Measurements from ENCODE around the gene SYPL2. TPM values are rescaled to one million over a fixed set of nuclear protein-coding genes. Genes with fewer than 3 reads are reported as not detected.

SYPL2 gene
- total RNA-seq, 2 experiments from 2014 or later: not detected

DNA sequence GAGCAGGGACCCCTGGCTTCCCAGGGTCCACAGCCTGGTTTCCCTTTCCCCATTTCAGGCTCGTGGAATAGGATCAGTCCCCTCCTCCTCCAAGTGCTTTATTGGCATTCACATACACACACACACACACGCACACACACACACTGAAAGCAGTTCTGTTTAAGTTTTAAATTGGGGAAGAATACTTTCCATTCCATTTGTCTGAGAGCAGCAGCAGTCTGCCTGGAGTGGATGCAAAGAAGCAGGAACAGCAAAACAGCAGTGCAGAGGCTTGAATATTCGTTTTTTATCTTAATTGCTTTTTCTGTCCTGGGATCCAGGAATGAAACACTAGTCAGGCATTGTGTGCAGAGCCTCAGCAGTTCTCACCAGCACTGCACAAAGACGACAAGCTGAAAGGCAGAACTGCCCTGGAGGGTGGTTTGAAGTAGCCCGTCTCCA lies 34.6 kb downstream of the SYPL2 start:
- Mint-ChIP-seq H3K4me1 (ENCODE audit: low read depth) (peaks cover 87% of the 10 kb centered on the region), H3K9me3 (ENCODE audit: insufficient read depth) (no peaks in the 10 kb centered on the region), H3K36me3 (ENCODE audit: low read depth) (peaks cover 51% of the 10 kb centered on the region), H3K27me3 (ENCODE audit: low read depth) (no peaks in the 10 kb centered on the region), H3K27ac (peak overlapping the region; percentile 88), H3K4me3 (peak overlapping the region; percentile 74)
- CTCF ChIA-PET: interaction anchor here (1.4 to 33.2 kb wide), 5 partner anchors 7 to 295 kb away, joined by 3 to 1507 read pairs (median 480); partner anchors contain the start of genes AMIGO1, ATXN7L2, CYB561D1 and GPR61
- DNase-seq (no peak), ATAC-seq (no peak)
- POLR2A ChIA-PET: interaction anchor here (0.5 to 2.4 kb wide), 2 partner anchors 30 to 416 kb away, joined by 3 to 17 read pairs; no protein-coding TSS in a partner anchor

DNA sequence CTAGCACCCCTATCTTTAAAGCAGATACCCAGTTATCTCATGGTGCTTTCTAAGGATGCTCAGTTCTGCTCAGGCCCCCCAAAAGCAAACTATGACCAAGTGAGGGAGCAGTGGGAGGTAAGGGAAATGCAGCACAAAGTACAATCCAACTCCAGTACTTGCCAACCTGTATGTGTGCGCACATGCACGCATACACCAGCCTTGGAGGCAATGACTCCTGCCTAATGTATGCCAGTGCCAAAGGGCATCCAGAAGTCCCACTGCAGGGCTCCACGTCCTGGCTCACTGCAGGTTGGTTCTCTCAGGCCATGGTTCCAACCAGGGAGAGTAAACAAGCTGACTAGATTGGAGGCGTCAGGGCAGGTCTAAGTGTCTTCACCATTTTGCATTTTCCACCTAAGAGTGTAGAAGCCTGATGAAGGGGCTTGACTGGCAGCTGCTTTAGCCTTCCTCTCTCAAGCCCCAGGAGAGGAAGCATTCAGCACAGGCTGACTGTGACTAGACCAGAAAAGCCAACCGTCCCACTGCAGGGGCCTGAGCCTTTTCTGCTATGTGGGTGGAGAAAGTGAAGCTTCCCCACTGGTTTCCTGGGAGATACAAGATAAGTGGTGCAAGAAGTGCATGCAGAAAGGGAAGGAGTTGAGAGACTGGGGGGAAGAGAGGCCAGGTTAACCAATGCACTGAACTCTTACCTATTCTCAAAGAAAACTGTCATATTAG lies 35.5 kb downstream of the SYPL2 start:
- Mint-ChIP-seq H3K36me3 (ENCODE audit: low read depth) (peaks cover 44% of the 10 kb centered on the region), H3K4me1 (ENCODE audit: low read depth) (peaks cover 78% of the 10 kb centered on the region), H3K9me3 (ENCODE audit: insufficient read depth) (no peaks in the 10 kb centered on the region), H3K27ac (peak overlapping the region; percentile 88), H3K4me3 (peak overlapping the region; percentile 74), H3K27me3 (ENCODE audit: low read depth) (no peaks in the 10 kb centered on the region)
- POLR2A ChIA-PET: interaction anchor here (1.1 to 2.4 kb wide), 5 partner anchors 8 to 76 kb away, joined by 4 to 17 read pairs (median 4); partner anchors contain the start of genes CYB561D1, GNAI3 and PSMA5
- peak; percentile 49 for DNase-seq
- peak; percentile 29 for ATAC-seq
- CTCF ChIA-PET: interaction anchor here (1.0 to 33.2 kb wide), 6 partner anchors 6 to 402 kb away, joined by 3 to 1507 read pairs (median 243); partner anchors contain the start of genes AMIGO1, ATXN7L2, CYB561D1 and GPR61

DNA sequence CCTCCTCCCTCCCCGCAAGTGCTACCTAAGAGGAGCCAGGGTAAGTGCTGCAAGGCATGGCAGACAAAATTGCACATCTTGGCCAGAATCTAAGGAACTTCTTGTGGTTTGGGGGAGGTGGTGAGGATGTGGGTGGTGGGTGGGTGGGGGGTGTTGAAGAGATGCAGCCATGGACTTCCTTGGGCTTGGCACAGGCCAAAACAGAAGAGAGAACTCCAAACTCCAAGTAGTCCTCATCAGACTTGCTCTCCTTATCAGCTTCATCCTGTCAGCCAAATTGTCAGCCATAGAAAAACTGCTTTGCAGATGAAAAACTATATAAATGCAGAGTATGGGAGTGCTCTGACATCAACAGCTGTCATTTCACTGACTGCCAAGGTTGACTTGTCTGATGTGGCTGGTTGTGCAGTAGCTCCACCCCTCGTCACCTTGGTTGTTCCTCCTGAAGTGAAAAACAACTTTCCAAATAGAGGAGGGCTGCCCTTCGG lies 36.1 kb downstream of the SYPL2 start:
- H3K36me3 Mint-ChIP-seq (ENCODE audit: low read depth): peaks cover 43% of the 10 kb centered on the region
- ATAC-seq (peak; percentile 85), DNase-seq (peak; percentile 76)
- ChIA-PET CTCF (interaction anchor here (1.0 to 33.2 kb wide), 5 partner anchors 6 to 402 kb away, joined by 3 to 1507 read pairs (median 480); partner anchors contain the start of genes AMIGO1, ATXN7L2, CYB561D1 and GPR61), POLR2A (interaction anchor here (1.1 to 2.4 kb wide), 6 partner anchors 8 to 77 kb away, joined by 4 to 17 read pairs (median 4); partner anchors contain the start of genes ATXN7L2, CYB561D1, GNAI3 and PSMA5)
- no peaks in the 10 kb centered on the region for H3K27me3 Mint-ChIP-seq (ENCODE audit: low read depth)
- H3K4me1 Mint-ChIP-seq (ENCODE audit: low read depth): peaks cover 76% of the 10 kb centered on the region
- peak overlapping the region; percentile 88 for H3K27ac Mint-ChIP-seq
- H3K4me3 Mint-ChIP-seq: peak overlapping the region; percentile 74
- H3K9me3 Mint-ChIP-seq (ENCODE audit: insufficient read depth): no peaks in the 10 kb centered on the region

DNA sequence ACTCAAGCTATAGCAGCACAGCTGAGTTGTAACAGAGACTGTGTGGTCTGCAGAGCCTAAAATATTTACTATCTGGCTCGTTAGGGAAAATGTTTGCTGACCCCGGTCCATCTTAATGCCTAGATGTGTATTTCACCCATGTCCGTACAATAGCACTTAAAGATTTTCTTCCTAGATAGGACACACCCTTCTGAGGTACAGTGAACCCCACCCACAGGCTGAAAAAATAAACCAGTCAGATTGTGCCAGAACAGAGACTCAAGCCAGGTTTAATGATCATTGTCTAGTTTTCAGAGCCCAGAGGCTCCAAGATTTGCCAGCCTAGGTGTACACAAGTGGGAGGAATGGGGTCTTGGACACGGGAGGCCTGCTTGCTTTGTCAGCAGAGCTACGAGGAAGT lies 37.6 kb downstream of the SYPL2 start:
- Mint-ChIP-seq H3K36me3 (ENCODE audit: low read depth) (peaks cover 39% of the 10 kb centered on the region), H3K9me3 (ENCODE audit: insufficient read depth) (no peaks in the 10 kb centered on the region), H3K4me3 (peak overlapping the region; percentile 27), H3K27me3 (ENCODE audit: low read depth) (no peaks in the 10 kb centered on the region), H3K4me1 (ENCODE audit: low read depth) (peaks cover 72% of the 10 kb centered on the region), H3K27ac (peak overlapping the region; percentile 72)
- DNase-seq (no peak), ATAC-seq (no peak)
- POLR2A ChIA-PET: no interaction called here
- CTCF ChIA-PET: interaction anchor here (25.7 to 33.2 kb wide), 3 partner anchors 4 to 30 kb away, joined by 480 to 1507 read pairs (median 480); partner anchors contain the start of genes AMIGO1, ATXN7L2, CYB561D1 and GPR61

DNA sequence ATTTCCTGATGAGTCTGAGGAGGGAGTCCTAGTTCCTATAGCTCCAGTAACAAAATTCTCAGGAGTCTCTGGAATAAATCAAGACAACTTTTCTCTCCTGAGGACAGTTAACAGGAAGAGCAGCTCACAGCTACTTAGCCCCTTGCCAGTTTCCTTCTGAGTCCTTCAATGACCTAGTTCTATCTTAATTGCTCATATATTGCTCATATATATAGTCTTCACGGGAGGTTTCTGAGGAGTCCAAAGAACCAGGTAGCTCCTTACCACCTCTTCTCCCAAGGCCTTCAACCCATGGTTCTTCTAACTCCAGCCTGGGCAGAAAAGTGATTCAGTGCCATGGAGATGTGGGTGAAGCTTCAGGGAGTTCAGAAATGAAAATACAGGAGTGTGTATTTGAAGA lies 38.6 kb downstream of the SYPL2 start:
- Mint-ChIP-seq H3K36me3 (ENCODE audit: low read depth) (peaks cover 30% of the 10 kb centered on the region), H3K4me1 (ENCODE audit: low read depth) (peaks cover 68% of the 10 kb centered on the region), H3K4me3 (peak overlapping the region; percentile 16), H3K27ac (no peak overlapping the region), H3K9me3 (ENCODE audit: insufficient read depth) (no peaks in the 10 kb centered on the region), H3K27me3 (ENCODE audit: low read depth) (peaks cover 2% of the 10 kb centered on the region)
- ChIA-PET POLR2A (interaction anchor here (0.7 kb wide), 1 partner anchor 25 kb away, joined by 4 read pairs; no protein-coding TSS in a partner anchor), CTCF (interaction anchor here (0.6 to 33.2 kb wide), 6 partner anchors 3 to 991 kb away, joined by 3 to 1507 read pairs (median 242); partner anchors contain the start of genes AMIGO1, ATXN7L2, CYB561D1 and GNAI3)
- ATAC-seq: no peak
- DNase-seq: no peak

DNA sequence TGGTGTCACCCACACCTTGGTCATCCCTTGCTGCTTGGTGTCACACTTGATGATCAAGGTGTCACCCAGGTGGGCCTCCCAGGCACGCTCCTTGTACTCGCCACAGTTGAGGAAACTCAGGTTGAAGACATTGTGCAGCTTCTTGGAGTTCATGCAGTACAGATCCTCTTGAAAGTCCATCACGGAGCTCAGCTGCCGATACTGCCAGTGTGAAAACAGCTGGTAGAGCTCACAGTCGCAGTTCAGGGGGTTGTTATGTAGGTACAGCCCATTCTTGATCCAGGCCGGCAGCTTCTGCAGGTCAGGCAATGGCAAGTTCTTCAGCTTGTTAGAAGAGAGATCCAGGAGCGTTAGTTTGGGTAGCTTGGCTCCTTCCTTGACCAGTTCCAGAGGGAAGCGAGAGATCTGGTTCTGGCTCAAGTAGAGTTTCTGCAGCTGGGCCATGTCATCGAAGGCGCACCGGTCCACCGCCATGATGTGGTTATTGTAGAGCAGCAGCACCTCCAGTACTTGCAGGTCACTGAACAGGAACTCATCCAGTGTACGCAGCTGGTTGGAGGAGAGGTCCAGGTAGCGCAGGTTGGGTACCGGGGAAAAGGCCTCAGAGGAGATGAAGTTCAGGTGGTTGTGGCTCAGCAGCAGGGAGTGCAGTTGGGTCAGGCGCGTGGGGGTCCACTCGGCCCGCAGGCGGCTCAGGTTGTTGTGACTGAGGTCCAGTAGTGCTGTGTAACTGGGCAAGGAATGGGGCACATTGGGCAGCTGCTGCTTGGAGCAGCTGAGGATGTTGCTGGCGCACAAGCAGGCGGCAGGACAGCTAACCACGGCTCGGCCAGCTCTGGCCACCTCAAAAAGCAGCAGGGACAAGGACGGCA lies 41.9 kb downstream of the SYPL2 start:
- ChIA-PET POLR2A (interaction anchor here (0.9 kb wide), 1 partner anchor 24 kb away, joined by 4 read pairs; the partner anchor contains the start of gene ATXN7L2), CTCF (interaction anchor here (1.7 to 33.2 kb wide), 3 partner anchors 10 to 26 kb away, joined by 6 to 1507 read pairs (median 480); partner anchors contain the start of genes ATXN7L2, CYB561D1 and GPR61)
- DNase-seq (no peak), ATAC-seq (no peak)
- H3K27ac Mint-ChIP-seq: peak overlapping the region; percentile 37
- H3K4me1 Mint-ChIP-seq (ENCODE audit: low read depth): peaks cover 47% of the 10 kb centered on the region
- no peaks in the 10 kb centered on the region for H3K9me3 Mint-ChIP-seq (ENCODE audit: insufficient read depth)
- H3K36me3 Mint-ChIP-seq (ENCODE audit: low read depth): peaks cover 13% of the 10 kb centered on the region
- peak overlapping the region; percentile 79 for H3K4me3 Mint-ChIP-seq
- H3K27me3 Mint-ChIP-seq (ENCODE audit: low read depth): peaks cover 11% of the 10 kb centered on the region

DNA sequence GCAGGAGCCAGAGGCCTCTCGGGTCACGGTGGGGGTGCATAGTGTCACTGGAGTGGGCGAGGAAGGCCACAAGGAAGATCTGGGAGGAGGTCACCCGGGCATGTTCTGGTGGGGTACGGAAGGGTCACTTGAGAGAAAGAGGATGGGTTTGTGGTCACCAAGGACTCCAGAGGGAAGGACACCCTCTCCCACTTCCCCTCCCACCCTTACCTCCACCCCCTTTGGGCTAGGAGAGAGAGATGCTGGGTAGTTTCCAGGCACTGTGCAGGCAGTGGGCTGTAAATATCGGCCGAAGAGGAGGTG lies 42.5 kb downstream of the SYPL2 start:
- ATAC-seq (no peak), DNase-seq (no peak)
- H3K36me3 Mint-ChIP-seq (ENCODE audit: low read depth): peaks cover 12% of the 10 kb centered on the region
- H3K4me3 Mint-ChIP-seq: peak overlapping the region; percentile 79
- peak overlapping the region; percentile 37 for H3K27ac Mint-ChIP-seq
- H3K4me1 Mint-ChIP-seq (ENCODE audit: low read depth): peaks cover 44% of the 10 kb centered on the region
- CTCF ChIA-PET: interaction anchor here (1.7 to 33.2 kb wide), 3 partner anchors 9 to 25 kb away, joined by 6 to 1507 read pairs (median 480); partner anchors contain the start of genes ATXN7L2, CYB561D1 and GPR61
- POLR2A ChIA-PET: no interaction called here
- H3K9me3 Mint-ChIP-seq (ENCODE audit: insufficient read depth): no peaks in the 10 kb centered on the region
- peaks cover 12% of the 10 kb centered on the region for H3K27me3 Mint-ChIP-seq (ENCODE audit: low read depth)

DNA sequence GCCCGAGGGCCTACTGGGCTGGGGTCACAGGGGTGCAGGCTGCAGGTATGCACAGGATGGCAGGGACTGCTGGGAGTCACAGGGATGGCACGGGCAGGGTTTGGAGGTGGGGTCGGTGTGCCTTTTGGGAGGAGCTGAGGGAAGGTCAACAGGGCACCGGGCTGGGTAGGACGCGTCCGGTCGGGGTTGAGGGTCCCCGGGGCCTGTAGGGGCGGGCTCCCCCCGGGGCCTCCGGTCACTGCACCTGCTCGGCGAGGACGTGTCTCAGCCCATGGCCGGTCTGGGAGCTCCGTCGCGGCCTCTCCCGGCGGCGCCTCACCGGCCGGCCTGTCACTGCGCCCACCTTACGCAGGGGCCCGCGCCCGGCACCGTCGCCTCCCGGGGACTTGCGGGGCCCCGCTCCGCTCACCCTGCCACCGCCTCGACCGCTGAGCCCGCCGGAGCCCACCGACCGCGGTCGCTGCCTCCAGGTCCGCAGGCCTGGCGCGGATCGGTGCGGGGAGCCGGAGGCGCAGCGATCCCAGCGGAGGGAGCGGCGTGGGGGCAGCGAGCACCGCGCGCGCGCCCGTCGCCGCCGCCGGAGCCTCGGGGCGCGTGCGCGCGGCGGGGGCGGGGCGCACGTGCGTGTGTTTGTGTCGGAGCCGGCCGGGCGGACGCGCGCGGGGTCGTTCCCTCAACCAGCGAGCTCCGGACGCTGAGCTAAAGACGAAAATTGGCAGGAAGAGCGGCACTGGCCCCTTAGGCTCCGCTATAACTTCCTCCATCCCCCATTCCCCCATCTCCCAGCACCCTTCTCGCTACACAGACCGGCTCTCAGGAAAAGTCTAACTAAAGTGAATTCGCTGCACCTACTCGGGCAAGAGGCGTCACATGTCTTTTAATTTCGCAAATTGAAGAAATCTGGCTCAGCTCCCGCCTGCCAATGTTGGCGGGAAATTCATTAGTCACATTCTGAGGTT lies 43.1 kb downstream of the SYPL2 start, which contains the start of gene AMIGO1:
Gene AMIGO1 (minus strand): TSS at position 552 of the 959 bp plus-strand sequence. CDS start 815 bp downstream, outside the sequence.
- CTCF ChIA-PET: interaction anchor here (1.7 to 33.2 kb wide), 4 partner anchors 9 to 131 kb away, joined by 6 to 1507 read pairs (median 243); partner anchors contain the start of genes ATXN7L2, CYB561D1 and GPR61
- Mint-ChIP-seq H3K36me3 (ENCODE audit: low read depth) (peaks cover 9% of the 10 kb centered on the region), H3K9me3 (ENCODE audit: insufficient read depth) (no peaks in the 10 kb centered on the region), H3K27me3 (ENCODE audit: low read depth) (peaks cover 12% of the 10 kb centered on the region), H3K4me3 (peak within 1 kb of the TSS; percentile 79), H3K4me1 (ENCODE audit: low read depth) (peaks cover 39% of the 10 kb centered on the region), H3K27ac (peak within 1 kb of the TSS; percentile 68)
- DNase-seq (peak; percentile 61), ATAC-seq (peak; percentile 70)
- POLR2A ChIA-PET: interaction anchor here (1.0 kb wide), 1 partner anchor 14 kb away, joined by 3 read pairs; no protein-coding TSS in a partner anchor

DNA sequence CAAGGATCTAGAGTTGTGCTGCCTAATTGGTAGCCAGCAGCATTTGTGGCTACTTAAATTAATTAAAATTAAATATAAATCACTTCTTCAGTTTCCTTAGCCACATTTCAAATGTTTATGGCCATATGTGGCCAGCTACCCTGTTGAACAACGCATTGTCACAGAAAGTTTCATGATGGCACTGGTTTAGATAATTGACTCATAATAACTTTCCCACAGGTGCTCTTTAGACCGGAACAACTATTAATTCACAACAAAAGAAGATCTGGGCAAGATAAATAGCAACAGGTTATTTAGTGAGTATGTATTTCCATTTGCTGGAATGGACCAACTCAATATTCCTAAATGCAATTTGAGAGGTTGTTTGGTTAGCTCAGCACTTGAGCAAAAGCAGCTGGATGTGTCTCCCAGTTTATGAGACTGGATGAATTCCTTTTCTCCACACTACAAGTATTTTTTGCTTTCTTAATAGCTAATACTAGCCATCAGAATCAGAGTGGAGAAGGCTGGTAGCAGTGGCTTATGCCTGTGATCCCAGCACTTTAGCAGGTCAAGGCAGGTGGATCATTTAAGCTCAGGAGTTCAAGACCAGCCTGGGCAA lies 46.9 kb downstream of the SYPL2 start:
- Mint-ChIP-seq H3K27ac (no peak overlapping the region), H3K9me3 (ENCODE audit: insufficient read depth) (no peaks in the 10 kb centered on the region), H3K4me1 (ENCODE audit: low read depth) (peaks cover 30% of the 10 kb centered on the region), H3K36me3 (ENCODE audit: low read depth) (peaks cover 3% of the 10 kb centered on the region), H3K27me3 (ENCODE audit: low read depth) (peaks cover 12% of the 10 kb centered on the region), H3K4me3 (no peak overlapping the region)
- ATAC-seq (no peak), DNase-seq (no peak)
- ChIA-PET POLR2A (no interaction called here), CTCF (interaction anchor here (1.0 to 33.2 kb wide), 3 partner anchors 19 to 471 kb away, joined by 3 to 1507 read pairs (median 480); partner anchors contain the start of genes AHCYL1, ATXN7L2, CYB561D1 and GPR61)

Measured in activated CD8-positive, alpha-beta T cell treated with anti-CD3 and anti-CD28 coated beads, Interleukin-2, amount 10 ng/mL, durations not matched to agents 7 days and 5 days (primary cell).